Loucy (cell line): Measurements from ENCODE around the gene SLC35F6.

Experiments used
- H2AFZ ChIP-seq: fragments of 200-600 bp; sonication (generic); 2 replicates; pipeline ENCODE4 v1.6.0; 2016; ENCODE audit warnings: antibody characterized with exemption, mild to moderate bottlenecking, low read length, moderate library complexity
- H3F3A ChIP-seq: fragments of 200-600 bp; 2 replicates; pipeline ENCODE4 v1.6.0; 2016; ENCODE audit warnings: antibody characterized with exemption, low read depth, mild to moderate bottlenecking
- H3K27me3 ChIP-seq: fragments of 200-600 bp; sonication (generic); 2 replicates; pipeline ENCODE4 v1.6.1; 2014; ENCODE audit warnings: low read length, mild to moderate bottlenecking; ENCODE audit not compliant: insufficient read depth, poor library complexity, severe bottlenecking
- H3K36me3 ChIP-seq: fragments of 200-600 bp; sonication (generic); 2 replicates; pipeline ENCODE4 v1.6.1; 2016; ENCODE audit warnings: low read length; ENCODE audit not compliant: insufficient read depth
- H3K4me1 ChIP-seq: fragments of 200-600 bp; sonication (generic); 2 replicates; pipeline ENCODE4 v1.5.1; 2014; ENCODE audit warnings: low read length, mild to moderate bottlenecking; ENCODE audit not compliant: insufficient read depth, poor library complexity, severe bottlenecking
- H3K4me2 ChIP-seq: fragments of 200-600 bp; sonication (generic); 2 replicates; pipeline ENCODE4 v1.6.0; 2014; ENCODE audit warnings: antibody characterized with exemption, low read length, low read depth, mild to moderate bottlenecking; ENCODE audit not compliant: poor library complexity, severe bottlenecking
- H3K4me3 ChIP-seq: fragments of 200-600 bp; sonication (generic); 2 replicates; pipeline ENCODE4 v1.5.1; 2014; ENCODE audit warnings: low read length, mild to moderate bottlenecking, mixed read lengths; ENCODE audit not compliant: poor library complexity, severe bottlenecking
- H3K79me2 ChIP-seq: fragments of 200-600 bp; sonication (generic); 2 replicates; pipeline ENCODE4 v1.6.1; 2014; ENCODE audit warnings: low read length; ENCODE audit not compliant: insufficient read depth
- H3K9ac ChIP-seq: fragments of 200-600 bp; sonication (generic); 2 replicates; pipeline ENCODE4 v1.6.0; 2014; ENCODE audit warnings: mild to moderate bottlenecking, low read depth, low read length, moderate library complexity; ENCODE audit not compliant: poor library complexity, severe bottlenecking
- H3K9me2 ChIP-seq: fragments of 200-600 bp; sonication (generic); replicated peaks from 2 replicates; pipeline ENCODE4 v1.6.1; 2016; ENCODE audit warnings: low read depth, low read length, mixed read lengths
- H3K9me3 ChIP-seq: fragments of 200-600 bp; sonication (generic); 2 replicates; pipeline ENCODE4 v1.6.1; 2014; ENCODE audit warnings: mild to moderate bottlenecking, antibody characterized with exemption, low read length, low read depth; ENCODE audit not compliant: insufficient read depth
- H4K20me1 ChIP-seq: fragments of 200-600 bp; sonication (generic); 2 replicates; pipeline ENCODE4 v1.6.0; 2014; ENCODE audit warnings: antibody characterized with exemption, low read length, mild to moderate bottlenecking; ENCODE audit not compliant: insufficient read depth, poor library complexity, severe bottlenecking
- EZH2phosphoT487 ChIP-seq: fragments of 200-600 bp; IDR thresholded peaks from 2 replicates; pipeline ENCODE4 v1.6.1; 2018; ENCODE audit warnings: antibody characterized with exemption, mild to moderate bottlenecking, moderate library complexity, borderline replicate concordance
- TF ChIP-seq, protein P1 (sequence below): fragments of 200-600 bp; sonication (generic); conservative IDR thresholded peaks from 2 replicates; pipeline ENCODE4 v1.5.1; 2014; ENCODE audit warnings: mild to moderate bottlenecking, antibody characterized with exemption, low read length

SLC35F6 gene

DNA sequence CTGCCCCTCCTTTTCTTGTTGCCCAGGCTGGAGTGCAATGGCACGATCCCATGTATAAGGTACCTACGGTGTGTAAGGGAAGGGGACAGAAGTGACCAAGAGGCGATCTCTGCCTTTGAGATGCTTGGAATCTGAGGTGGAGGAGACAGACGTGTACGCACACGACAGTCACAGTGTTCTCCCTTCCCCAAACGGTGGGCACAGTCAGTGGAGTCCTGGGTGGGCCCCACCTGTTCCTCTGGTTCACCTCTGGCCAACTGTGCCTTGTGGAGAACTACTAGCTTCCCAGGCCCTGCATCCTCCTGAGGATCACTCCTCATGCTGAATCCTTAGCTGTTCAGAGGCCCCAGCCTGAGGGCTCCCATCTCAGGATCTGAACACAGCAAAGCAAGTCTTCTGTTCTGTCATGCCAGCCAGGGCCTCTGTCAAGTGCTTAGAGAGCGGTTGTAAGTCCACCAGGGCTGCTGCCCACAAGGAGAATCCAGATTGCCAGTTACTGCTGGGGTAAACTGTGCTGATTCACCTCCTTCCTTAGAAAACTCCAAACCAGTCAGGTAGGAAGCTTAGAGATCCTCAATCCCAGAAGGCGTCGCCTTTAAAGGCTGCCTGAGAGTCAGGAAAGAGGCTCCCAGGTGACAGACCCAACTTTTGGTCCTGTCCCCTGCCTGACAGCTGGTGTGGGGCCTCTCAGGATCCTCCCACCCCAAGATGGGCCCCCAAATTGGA lies 1.6 kb downstream of the SLC35F6 start:
- Histone ChIP-seq H3K36me3 (no peaks in the 10 kb centered on the region), H3K4me3 (peak overlapping the region; percentile 98), H3F3A (no peaks in the 10 kb centered on the region), H3K27me3 (no peaks in the 10 kb centered on the region), H2AFZ (no peak overlapping the region), H3K9me3 (no peaks in the 10 kb centered on the region), H3K79me2 (peaks cover 32% of the 10 kb centered on the region), H3K4me2 (peak overlapping the region; percentile 84), H3K4me1 (peaks cover 47% of the 10 kb centered on the region), H4K20me1 (peaks cover 12% of the 10 kb centered on the region), H3K9ac (peak overlapping the region; percentile 89), H3K9me2 (no peaks in the 10 kb centered on the region)
- TF ChIP-seq, protein P1, sequence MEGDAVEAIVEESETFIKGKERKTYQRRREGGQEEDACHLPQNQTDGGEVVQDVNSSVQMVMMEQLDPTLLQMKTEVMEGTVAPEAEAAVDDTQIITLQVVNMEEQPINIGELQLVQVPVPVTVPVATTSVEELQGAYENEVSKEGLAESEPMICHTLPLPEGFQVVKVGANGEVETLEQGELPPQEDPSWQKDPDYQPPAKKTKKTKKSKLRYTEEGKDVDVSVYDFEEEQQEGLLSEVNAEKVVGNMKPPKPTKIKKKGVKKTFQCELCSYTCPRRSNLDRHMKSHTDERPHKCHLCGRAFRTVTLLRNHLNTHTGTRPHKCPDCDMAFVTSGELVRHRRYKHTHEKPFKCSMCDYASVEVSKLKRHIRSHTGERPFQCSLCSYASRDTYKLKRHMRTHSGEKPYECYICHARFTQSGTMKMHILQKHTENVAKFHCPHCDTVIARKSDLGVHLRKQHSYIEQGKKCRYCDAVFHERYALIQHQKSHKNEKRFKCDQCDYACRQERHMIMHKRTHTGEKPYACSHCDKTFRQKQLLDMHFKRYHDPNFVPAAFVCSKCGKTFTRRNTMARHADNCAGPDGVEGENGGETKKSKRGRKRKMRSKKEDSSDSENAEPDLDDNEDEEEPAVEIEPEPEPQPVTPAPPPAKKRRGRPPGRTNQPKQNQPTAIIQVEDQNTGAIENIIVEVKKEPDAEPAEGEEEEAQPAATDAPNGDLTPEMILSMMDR, result no peak
- TF ChIP-seq EZH2phosphoT487, result no peak

DNA sequence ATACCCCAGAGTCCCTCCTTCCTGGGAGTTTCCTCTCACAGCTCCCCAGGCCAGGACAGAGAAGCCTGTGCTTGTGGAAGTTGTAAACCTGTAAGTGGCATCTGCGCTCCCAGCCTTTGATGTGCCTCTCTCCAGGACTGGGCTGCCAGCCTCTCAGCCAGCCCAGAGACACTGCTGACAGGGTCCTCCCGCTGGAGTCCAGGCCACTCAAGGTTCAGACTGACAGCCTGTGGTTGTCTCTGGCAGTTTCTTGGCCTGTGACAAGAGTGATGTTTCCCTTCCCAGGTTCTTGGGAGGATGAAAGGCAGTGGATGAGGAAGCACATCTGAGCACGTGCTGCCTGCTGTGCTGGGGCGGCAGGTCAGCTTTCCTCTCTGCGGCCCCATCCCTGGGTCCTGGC lies 3.0 kb downstream of the SLC35F6 start:
- no peaks in the 10 kb centered on the region for H3K9me3 ChIP-seq
- no peak overlapping the region for H3K4me3 ChIP-seq
- H3K4me2 ChIP-seq, result peak overlapping the region; percentile 14
- no peaks in the 10 kb centered on the region for H3K27me3 ChIP-seq
- no peaks in the 10 kb centered on the region for H3K36me3 ChIP-seq
- peaks cover 36% of the 10 kb centered on the region for H3K79me2 ChIP-seq
- no peaks in the 10 kb centered on the region for H3K9me2 ChIP-seq
- H3K9ac ChIP-seq, result no peak overlapping the region
- no peak overlapping the region for H2AFZ ChIP-seq
- no peak for TF ChIP-seq EZH2phosphoT487
- TF ChIP-seq, protein P1, result no peak
- H3K4me1 ChIP-seq, result peaks cover 55% of the 10 kb centered on the region
- H4K20me1 ChIP-seq, result peaks cover 12% of the 10 kb centered on the region
- no peaks in the 10 kb centered on the region for H3F3A ChIP-seq

- H3K9ac ChIP-seq, result no peak overlapping the region
Measured at GRCh38 chr2:26767894-26768487, 3.9 kb downstream of the SLC35F6 start.

More at GRCh38 chr2:26767894-26768487, 3.9 kb downstream of the SLC35F6 start:
- H2AFZ ChIP-seq, result no peak overlapping the region
- no peaks in the 10 kb centered on the region for H3K9me2 ChIP-seq
- H3K36me3 ChIP-seq, result no peaks in the 10 kb centered on the region
- no peaks in the 10 kb centered on the region for H3F3A ChIP-seq
- peaks cover 12% of the 10 kb centered on the region for H4K20me1 ChIP-seq
- no peaks in the 10 kb centered on the region for H3K9me3 ChIP-seq
- H3K27me3 ChIP-seq, result no peaks in the 10 kb centered on the region
- H3K4me3 ChIP-seq, result no peak overlapping the region
- peaks cover 61% of the 10 kb centered on the region for H3K4me1 ChIP-seq
- TF ChIP-seq EZH2phosphoT487, result no peak
- TF ChIP-seq, protein P1, result no peak
- peak overlapping the region; percentile 21 for H3K4me2 ChIP-seq
- H3K79me2 ChIP-seq, result peaks cover 36% of the 10 kb centered on the region
